Measurements from ENCODE around the gene NPIPA2.
"Not testable (repeated sequence)": the region's sequence is repeated elsewhere in the genome, so short reads cannot be mapped to it uniquely, and the experiment has no call there.

Gene NPIPA2

GRCh38 chr16:14742273-14743128 is at the start of gene NPIPA2:
TSS of gene NPIPA2 (plus strand) at chr16:14742533. CDS start at chr16:14748066, 5,533 bp downstream.
- not testable (repeated sequence) for DNase-seq

GRCh38 chr16:14694129-14694528 is 48.2 kb upstream of the NPIPA2 start, which contains the start of gene PLA2G10:
TSS of gene PLA2G10 (minus strand) at chr16:14694308. CDS start at chr16:14694229, 79 bp downstream.
- DNase-seq = not testable (repeated sequence)

- DNase-seq = not testable (repeated sequence)
Measured at GRCh38 chr16:14701859-14702258, 40.5 kb upstream of the NPIPA2 start.

GRCh38 chr16:14702672-14703071 is 39.7 kb upstream of the NPIPA2 start:
- not testable (repeated sequence) for DNase-seq

- not testable (repeated sequence) for DNase-seq
Measured at GRCh38 chr16:14703156-14704011, 38.9 kb upstream of the NPIPA2 start, which contains the start of gene NPIPA3. TSS of gene NPIPA3 (plus strand) at chr16:14703411. CDS start at chr16:14708944, 5,533 bp downstream.

GRCh38 chr16:14733233-14733632 is 9.1 kb upstream of the NPIPA2 start:
- DNase-seq = not testable (repeated sequence)

GRCh38 chr16:14740832-14741385 is 1.4 kb upstream of the NPIPA2 start:
- not testable (repeated sequence) for DNase-seq

- not testable (repeated sequence) for DNase-seq
Measured at GRCh38 chr16:14741794-14742193, 539 bp upstream of the NPIPA2 start.

- DNase-seq = not testable (repeated sequence)
Measured at GRCh38 chr16:14773654-14774053, 31.3 kb downstream of the NPIPA2 start.

GRCh38 chr16:14775624-14776023 is 33.3 kb downstream of the NPIPA2 start:
- not testable (repeated sequence) for DNase-seq

GRCh38 chr16:14776763-14777162 is 34.4 kb downstream of the NPIPA2 start:
- not testable (repeated sequence) for DNase-seq

GRCh38 chr16:14779368-14779877 is 37.1 kb downstream of the NPIPA2 start:
- not testable (repeated sequence) for DNase-seq

GRCh38 chr16:14786180-14786579 is 43.8 kb downstream of the NPIPA2 start:
- not testable (repeated sequence) for DNase-seq

GRCh38 chr16:14789577-14789976 is 47.2 kb downstream of the NPIPA2 start:
- DNase-seq = not testable (repeated sequence)

- not testable (repeated sequence) for DNase-seq
Measured at GRCh38 chr16:14790320-14790956, 48.1 kb downstream of the NPIPA2 start.

GRCh38 chr16:14792914-14793313 is 50.6 kb downstream of the NPIPA2 start:
- not testable (repeated sequence) for DNase-seq

GRCh38 chr16:14797558-14797957 is 55.2 kb downstream of the NPIPA2 start:
- not testable (repeated sequence) for DNase-seq

- not testable (repeated sequence) for DNase-seq
Measured at GRCh38 chr16:14803577-14803976, 61.2 kb downstream of the NPIPA2 start.

- not testable (repeated sequence) for DNase-seq
Measured at GRCh38 chr16:14807184-14807678, 64.9 kb downstream of the NPIPA2 start.

GRCh38 chr16:14813890-14814289 is 71.6 kb downstream of the NPIPA2 start:
- DNase-seq = not testable (repeated sequence)

Measured in NCI-H524 treated with DMSO at 0.1 percent for 48 hours (cell line).